Neuronal stem cell (in vitro differentiated cells): ENCODE results near the gene TMEM41A.

Experiments
- DNase-seq: peaks from one replicate; pipeline ENCODE4 v3.0.0-alpha.2; 2013; ENCODE audit warnings: low spot score
- H2AFZ ChIP-seq: one replicate; pipeline ENCODE4 v1.6.1; 2013; ENCODE audit warnings: mild to moderate bottlenecking, low read length, inconsistent platforms
- H2AK5ac ChIP-seq: 2 replicates; pipeline ENCODE4 v1.6.1; 2013; ENCODE audit warnings: low read depth, mild to moderate bottlenecking, inconsistent platforms, low read length, moderate library complexity, mixed read lengths
- H2BK120ac ChIP-seq: 2 replicates; pipeline ENCODE4 v1.6.1; 2013; ENCODE audit warnings: low read depth, mild to moderate bottlenecking, inconsistent platforms, low read length, moderate library complexity, mixed read lengths
- H2BK12ac ChIP-seq: one replicate; pipeline ENCODE4 v1.6.1; 2013; ENCODE audit warnings: low read length, inconsistent platforms
- H2BK15ac ChIP-seq: 2 replicates; pipeline ENCODE4 v1.6.1; 2013; ENCODE audit warnings: mild to moderate bottlenecking, low read length, inconsistent platforms, mixed read lengths
- H2BK5ac ChIP-seq: one replicate; pipeline ENCODE4 v1.6.1; 2013; ENCODE audit warnings: inconsistent platforms, mild to moderate bottlenecking, low read length, moderate library complexity
- H3K14ac ChIP-seq: one replicate; pipeline ENCODE4 v1.6.1; 2013; ENCODE audit warnings: low read length, inconsistent platforms
- H3K18ac ChIP-seq: 2 replicates; pipeline ENCODE4 v1.6.1; 2013; ENCODE audit warnings: low read length, inconsistent platforms
- H3K23ac ChIP-seq: 2 replicates; pipeline ENCODE4 v1.6.1; 2013; ENCODE audit warnings: low read depth, mild to moderate bottlenecking, mixed read lengths, low read length, inconsistent platforms; ENCODE audit not compliant: poor library complexity
- H3K27ac ChIP-seq: replicated peaks from 3 replicates; pipeline ENCODE4 v1.5.1; 2013; ENCODE audit warnings: low read length, inconsistent platforms
- H3K27me3 ChIP-seq, 3 experiments: 2 replicates each; pipeline ENCODE4 v1.6.1; 2013; ENCODE audit warnings: low read length in 3 of 3, mild to moderate bottlenecking in 2 of 3, inconsistent platforms in 1 of 3, low read depth in 1 of 3, mixed read lengths in 1 of 3, moderate library complexity in 1 of 3; ENCODE audit not compliant: control insufficient read depth in 3 of 3, insufficient read depth in 3 of 3
- H3K36me3 ChIP-seq, 2 donors: replicated peaks in 1 of 2; 2 replicates each; pipeline ENCODE4 v1.6.1; 2013; ENCODE audit warnings: low read length in 2 of 2; ENCODE audit not compliant: control insufficient read depth in 2 of 2, insufficient read depth in 2 of 2
- H3K4ac ChIP-seq: 2 replicates; pipeline ENCODE4 v1.6.1; 2013; ENCODE audit warnings: inconsistent platforms, mild to moderate bottlenecking, low read length, moderate library complexity
- H3K4me1 ChIP-seq, 2 donors: 1 replicate in 1 of 2; 2 replicates in 1 of 2; pipeline ENCODE4 v1.6.1; 2013; ENCODE audit warnings: low read length in 2 of 2, low read depth in 1 of 2; ENCODE audit not compliant: control insufficient read depth in 2 of 2, insufficient read depth in 1 of 2
- H3K4me2 ChIP-seq: one replicate; pipeline ENCODE4 v1.6.1; 2013; ENCODE audit warnings: mild to moderate bottlenecking, low read length, inconsistent platforms; ENCODE audit not compliant: insufficient read depth, poor library complexity, severe bottlenecking
- H3K4me3 ChIP-seq, 2 donors: 2 replicates each; pipeline ENCODE4 v1.5.1; 2013; ENCODE audit warnings: low read length in 2 of 2, mild to moderate bottlenecking in 2 of 2, inconsistent platforms in 1 of 2, moderate library complexity in 1 of 2
- H3K79me1 ChIP-seq: one replicate; pipeline ENCODE4 v1.6.1; 2013; ENCODE audit warnings: low read depth, mild to moderate bottlenecking, inconsistent platforms, low read length, moderate library complexity
- H3K9ac ChIP-seq: one replicate; pipeline ENCODE4 v1.6.1; 2013; ENCODE audit warnings: mild to moderate bottlenecking, low read depth, low read length, inconsistent platforms; ENCODE audit not compliant: poor library complexity
- H3K9me3 ChIP-seq, 2 donors: replicated peaks in 1 of 2; 2 replicates each; pipeline versions ENCODE3 to v1.6.1; 2013; ENCODE audit warnings: low read length in 2 of 2, mild to moderate bottlenecking in 2 of 2, inconsistent platforms in 1 of 2, low read depth in 1 of 2, mixed read lengths in 1 of 2, moderate library complexity in 1 of 2; ENCODE audit not compliant: control insufficient read depth in 2 of 2, insufficient read depth in 1 of 2
- H4K8ac ChIP-seq: one replicate; pipeline ENCODE4 v1.6.1; 2013; ENCODE audit warnings: low read depth, mild to moderate bottlenecking, inconsistent platforms, low read length, moderate library complexity
- H4K91ac ChIP-seq: one replicate; pipeline ENCODE4 v1.6.1; 2013; ENCODE audit warnings: low read length, low read depth, mild to moderate bottlenecking, inconsistent platforms; ENCODE audit not compliant: poor library complexity
- WGBS, 2 donors: extraction: QIAGEN DNeasy Blood & Tissue Kit; methylation state at CpG; one replicate each; pipeline ENCODE4 v1.1.7; 2013; ENCODE audit warnings: missing lambda C conversion rate in 2 of 2, mixed read lengths in 1 of 2; ENCODE audit not compliant: insufficient read length in 2 of 2, insufficient replicate concordance in 1 of 2; ENCODE audit errors: extremely low coverage in 2 of 2; 5-methylcytosine and 5-hydroxymethylcytosine counted together

The TMEM41A gene

DNA sequence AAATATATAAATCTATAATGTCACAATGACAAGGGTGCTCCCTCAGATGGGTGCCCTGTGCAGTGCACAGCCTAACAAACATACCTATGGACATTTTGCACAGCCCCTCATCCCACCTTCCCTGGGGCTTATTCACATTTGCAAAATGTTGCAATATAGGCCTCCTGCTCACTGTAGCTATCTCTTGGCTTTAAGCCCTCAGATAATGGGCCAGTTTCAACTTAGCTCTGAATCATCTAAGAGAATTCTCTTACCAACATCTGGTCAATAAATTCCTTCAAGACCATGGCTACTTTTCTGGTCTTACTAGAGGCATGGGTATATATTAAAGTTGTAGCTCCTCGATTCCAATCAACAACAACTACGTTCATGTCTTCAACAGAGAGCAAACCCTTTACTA, 35.7 kb upstream of the TMEM41A start:
- Histone ChIP-seq H2BK5ac (no peak overlapping the region), H3K79me1 (no peaks in the 10 kb centered on the region), H3K14ac (no peak overlapping the region), H2BK120ac (no peak overlapping the region), H4K91ac (no peak overlapping the region), H2BK15ac (no peak overlapping the region), H2AFZ (no peak overlapping the region), H2AK5ac (no peak overlapping the region), H3K36me3 (no peaks in the 10 kb centered on the region), H4K8ac (no peak overlapping the region), H3K18ac (no peak overlapping the region), H3K27me3 (no peaks in the 10 kb centered on the region), H3K4me1 (peaks cover 4 to 5% of the 10 kb centered on the region in 2 donors), H3K27ac (no peak overlapping the region), H3K9me3 (no peaks in the 10 kb centered on the region), H3K9ac (no peak overlapping the region), H2BK12ac (no peak overlapping the region), H3K4me3 (no peak overlapping the region), H3K23ac (no peak overlapping the region), H3K4me2 (no peak overlapping the region), H3K4ac (no peak overlapping the region)
- DNase-seq = no peak
- no CpG with 5 or more reads among the region's 2 CpGs for WGBS, 2 donors

- Histone ChIP-seq H2BK12ac (no peak overlapping the region), H3K9ac (no peak overlapping the region), H3K4me3 (no peak overlapping the region), H4K8ac (no peak overlapping the region), H2AK5ac (no peak overlapping the region), H3K18ac (no peak overlapping the region), H3K23ac (no peak overlapping the region), H3K27me3 (no peaks in the 10 kb centered on the region), H2BK15ac (no peak overlapping the region), H2BK120ac (no peak overlapping the region), H3K9me3 (no peaks in the 10 kb centered on the region), H3K14ac (no peak overlapping the region), H3K36me3 (no peaks in the 10 kb centered on the region), H4K91ac (no peak overlapping the region), H3K4me1 (peaks cover 4 to 5% of the 10 kb centered on the region in 2 donors), H2AFZ (no peak overlapping the region), H3K27ac (no peak overlapping the region), H3K4ac (no peak overlapping the region), H2BK5ac (no peak overlapping the region), H3K4me2 (no peak overlapping the region), H3K79me1 (no peaks in the 10 kb centered on the region)
- no peak for DNase-seq
- WGBS, 2 donors = no CpG with 5 or more reads among the region's 5 CpGs
Measured at GRCh38 chr3:185532901-185533300, 34.1 kb upstream of the TMEM41A start.

DNA sequence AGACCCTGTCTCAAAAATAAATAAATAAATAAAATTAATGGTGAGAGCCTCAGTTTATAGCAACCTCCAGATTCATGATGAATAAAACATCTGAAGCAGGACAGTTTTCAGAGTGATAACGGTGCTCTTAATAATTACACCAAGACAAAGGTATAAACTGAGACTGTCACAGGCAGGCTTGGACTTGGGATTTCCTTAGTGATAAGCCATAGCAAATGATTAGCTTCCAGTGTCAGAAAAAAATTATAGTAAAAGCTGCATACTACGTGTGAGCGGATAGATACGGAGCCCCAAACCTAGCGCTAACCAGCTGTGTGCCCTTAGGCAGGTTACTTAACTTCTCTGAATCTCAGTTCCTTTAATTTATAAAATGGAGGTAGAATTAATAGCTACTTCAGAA, 32.0 kb upstream of the TMEM41A start:
- Histone ChIP-seq H3K36me3 (no peaks in the 10 kb centered on the region), H3K79me1 (no peaks in the 10 kb centered on the region), H2BK120ac (no peak overlapping the region), H3K4me2 (no peak overlapping the region), H3K14ac (no peak overlapping the region), H3K27ac (no peak overlapping the region), H3K9ac (no peak overlapping the region), H3K27me3 (no peaks in the 10 kb centered on the region), H3K23ac (no peak overlapping the region), H2BK12ac (no peak overlapping the region), H2AFZ (no peak overlapping the region), H4K91ac (no peak overlapping the region), H3K9me3 (no peaks in the 10 kb centered on the region), H3K18ac (no peak overlapping the region), H2BK5ac (no peak overlapping the region), H3K4ac (no peak overlapping the region), H3K4me1 (peaks cover 0 to 2% of the 10 kb centered on the region in 2 donors), H2AK5ac (no peak overlapping the region), H2BK15ac (no peak overlapping the region), H3K4me3 (no peak overlapping the region), H4K8ac (no peak overlapping the region)
- WGBS, 2 donors = no CpG with 5 or more reads among the region's 5 CpGs
- DNase-seq = no peak

DNA sequence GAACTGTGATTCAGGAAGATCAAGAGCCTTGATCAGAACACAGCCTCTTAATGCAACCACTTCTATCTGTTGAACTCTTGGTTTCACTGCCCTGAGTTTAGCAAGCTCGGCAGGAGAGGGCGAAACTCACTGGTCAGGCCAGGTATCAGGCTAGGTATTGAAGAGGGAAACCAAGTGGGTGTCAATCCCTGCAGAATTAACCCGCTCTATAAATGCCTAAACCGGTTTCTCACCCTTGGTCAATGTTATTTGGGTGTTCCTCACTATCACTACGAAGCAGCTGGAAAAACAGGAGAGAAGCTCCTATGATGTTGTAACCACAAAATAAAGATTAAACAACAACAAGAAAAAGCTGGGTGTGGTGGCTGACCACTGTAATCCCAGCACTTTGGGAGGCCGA, 29.7 kb upstream of the TMEM41A start:
- WGBS, 2 donors = no CpG with 5 or more reads among the region's 6 CpGs
- DNase-seq = no peak

More for the DNA sequence above, 29.7 kb upstream of the TMEM41A start:
- Histone ChIP-seq H3K27ac (no peak overlapping the region), H2BK5ac (no peak overlapping the region), H4K91ac (no peak overlapping the region), H3K27me3 (no peaks in the 10 kb centered on the region), H2AK5ac (no peak overlapping the region), H3K79me1 (no peaks in the 10 kb centered on the region), H3K9ac (no peak overlapping the region), H3K14ac (no peak overlapping the region), H2AFZ (no peak overlapping the region), H2BK15ac (no peak overlapping the region), H3K4me1 (peaks cover 0 to 2% of the 10 kb centered on the region in 2 donors), H3K4me2 (no peak overlapping the region), H2BK120ac (no peak overlapping the region), H4K8ac (no peak overlapping the region), H3K23ac (no peak overlapping the region), H3K4me3 (no peak overlapping the region), H2BK12ac (no peak overlapping the region), H3K4ac (no peak overlapping the region), H3K36me3 (no peaks in the 10 kb centered on the region), H3K9me3 (no peaks in the 10 kb centered on the region), H3K18ac (no peak overlapping the region)
